Endodermal cell (in vitro differentiated cells): ENCODE results near the gene GRIK5. TPM values are rescaled to one million over a fixed set of nuclear protein-coding genes. Genes with fewer than 3 reads are reported as not detected.

Source experiments
- DNase-seq: peaks from one replicate; pipeline ENCODE4 v3.0.0-alpha.2; 2017
- H3K27ac ChIP-seq: 2 replicates; pipeline ENCODE4 v1.5.1; 2013; ENCODE audit warnings: mild to moderate bottlenecking, low read depth, low read length, moderate library complexity
- H3K27me3 ChIP-seq: 2 replicates; pipeline ENCODE4 v1.6.1; 2013; ENCODE audit warnings: mild to moderate bottlenecking, low read length, moderate library complexity; ENCODE audit not compliant: insufficient read depth, control insufficient read depth, poor library complexity, severe bottlenecking
- H3K36me3 ChIP-seq: 2 replicates; pipeline ENCODE4 v1.7.0; 2013; ENCODE audit warnings: mild to moderate bottlenecking, low read length, moderate library complexity; ENCODE audit not compliant: control insufficient read depth, insufficient read depth
- H3K4me1 ChIP-seq: one replicate; pipeline ENCODE4 v1.7.0; 2013; ENCODE audit warnings: low read length; ENCODE audit not compliant: control insufficient read depth, insufficient read depth
- H3K4me3 ChIP-seq: 2 replicates; pipeline ENCODE4 v1.5.1; 2013; ENCODE audit warnings: mild to moderate bottlenecking, low read length, moderate library complexity
- H3K9ac ChIP-seq: 2 replicates; pipeline ENCODE4 v1.6.1; 2013; ENCODE audit warnings: mild to moderate bottlenecking, low read length, moderate library complexity; ENCODE audit not compliant: poor library complexity, severe bottlenecking; ENCODE audit errors: extremely low read depth
- H3K9me3 ChIP-seq: 2 replicates; pipeline ENCODE4 v1.6.1; 2013; ENCODE audit warnings: mild to moderate bottlenecking, low read length, moderate library complexity; ENCODE audit not compliant: control insufficient read depth
- H3K27ac Mint-ChIP-seq: 2 replicates; pipeline ENCODE4 v1.8.0; 2020; ENCODE audit warnings: mixed read lengths
- H3K27me3 Mint-ChIP-seq: 2 replicates; pipeline ENCODE4 v1.8.0; 2021; ENCODE audit warnings: mild to moderate bottlenecking, mixed read lengths; ENCODE audit not compliant: insufficient read depth
- H3K36me3 Mint-ChIP-seq: 2 replicates; pipeline ENCODE4 v1.8.0; 2020; ENCODE audit warnings: low read depth, mixed read lengths
- H3K4me1 Mint-ChIP-seq: 2 replicates; pipeline ENCODE4 v1.8.0; 2020; ENCODE audit warnings: mixed read lengths
- H3K4me3 Mint-ChIP-seq: 2 replicates; pipeline ENCODE4 v1.8.0; 2020; ENCODE audit warnings: mild to moderate bottlenecking, moderate library complexity, mixed read lengths
- H3K9me3 Mint-ChIP-seq: 2 replicates; pipeline ENCODE4 v1.8.0; 2020; ENCODE audit warnings: mild to moderate bottlenecking, mixed read lengths
- WGBS, 2 experiments: methylation state at CpG; one replicate each; pipeline versions ENCODE4 v1.1.5 to v1.1.7; 2013; ENCODE audit warnings: missing lambda C conversion rate in 2 of 2, mixed read lengths in 1 of 2; ENCODE audit not compliant: insufficient coverage in 1 of 2, insufficient read length in 1 of 2; 5-methylcytosine and 5-hydroxymethylcytosine counted together
- total RNA-seq, 2 donors: library from RNA; stranded (reverse); fragmentation: NEBNext Ultra II Directional in 1 of 2; extraction: Animal tissue kit (Norgen Biotek cat#: 25700) in 1 of 2; gene quantifications; 2 replicates in 1 of 2; 3 replicates in 1 of 2; pipeline ENCODE4 v1.2.1, GENCODE V29; 2021
- TF ChIP-seq, protein P1 (sequence below): fragments of 200-600 bp; sonication (generic); conservative IDR thresholded peaks from 2 replicates; pipeline ENCODE4 v1.5.0; 2021; ENCODE audit warnings: antibody characterized with exemption, mild to moderate bottlenecking

GRIK5 gene
- total RNA-seq, 2 donors from 2014 or later: 21.6 to 38.7 TPM

DNA sequence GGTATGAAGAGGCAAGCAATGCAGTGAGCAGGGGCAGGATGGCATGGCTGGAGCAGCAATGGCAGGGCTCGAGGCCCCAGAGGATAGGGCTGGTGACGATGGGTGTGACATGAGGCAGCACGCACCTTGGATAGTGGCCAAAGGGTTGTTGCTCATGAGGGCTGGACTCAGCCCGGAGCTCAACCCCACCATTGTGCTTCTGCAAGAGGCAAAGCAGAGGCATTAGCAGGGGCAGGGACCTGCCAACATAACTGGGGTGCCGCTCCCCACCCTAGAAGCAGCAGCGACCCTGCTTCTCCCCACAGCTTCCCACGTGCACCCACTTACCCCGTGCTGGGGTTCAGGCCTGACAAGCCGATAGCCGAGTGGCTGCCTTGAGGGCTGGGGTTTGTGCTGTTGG, 21.7 kb upstream of the GRIK5 start:
- TF ChIP-seq, protein P1, sequence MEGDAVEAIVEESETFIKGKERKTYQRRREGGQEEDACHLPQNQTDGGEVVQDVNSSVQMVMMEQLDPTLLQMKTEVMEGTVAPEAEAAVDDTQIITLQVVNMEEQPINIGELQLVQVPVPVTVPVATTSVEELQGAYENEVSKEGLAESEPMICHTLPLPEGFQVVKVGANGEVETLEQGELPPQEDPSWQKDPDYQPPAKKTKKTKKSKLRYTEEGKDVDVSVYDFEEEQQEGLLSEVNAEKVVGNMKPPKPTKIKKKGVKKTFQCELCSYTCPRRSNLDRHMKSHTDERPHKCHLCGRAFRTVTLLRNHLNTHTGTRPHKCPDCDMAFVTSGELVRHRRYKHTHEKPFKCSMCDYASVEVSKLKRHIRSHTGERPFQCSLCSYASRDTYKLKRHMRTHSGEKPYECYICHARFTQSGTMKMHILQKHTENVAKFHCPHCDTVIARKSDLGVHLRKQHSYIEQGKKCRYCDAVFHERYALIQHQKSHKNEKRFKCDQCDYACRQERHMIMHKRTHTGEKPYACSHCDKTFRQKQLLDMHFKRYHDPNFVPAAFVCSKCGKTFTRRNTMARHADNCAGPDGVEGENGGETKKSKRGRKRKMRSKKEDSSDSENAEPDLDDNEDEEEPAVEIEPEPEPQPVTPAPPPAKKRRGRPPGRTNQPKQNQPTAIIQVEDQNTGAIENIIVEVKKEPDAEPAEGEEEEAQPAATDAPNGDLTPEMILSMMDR: no peak
- no peak overlapping the region for H3K4me3 Mint-ChIP-seq
- peaks cover 3% of the 10 kb centered on the region for H3K4me1 Mint-ChIP-seq
- H3K27ac Mint-ChIP-seq: no peak overlapping the region
- Histone ChIP-seq H3K36me3 (no peaks in the 10 kb centered on the region), H3K9ac (no peak overlapping the region), H3K4me1 (no peaks in the 10 kb centered on the region), H3K27me3 (no peaks in the 10 kb centered on the region), H3K9me3 (no peaks in the 10 kb centered on the region), H3K4me3 (no peak overlapping the region), H3K27ac (no peak overlapping the region)
- H3K27me3 Mint-ChIP-seq: peaks cover 17% of the 10 kb centered on the region
- DNase-seq: no peak
- 94 to 95% methylated on average over 5 to 10 of the region's 10 CpGs for WGBS, 2 experiments
- no peaks in the 10 kb centered on the region for H3K36me3 Mint-ChIP-seq
- H3K9me3 Mint-ChIP-seq: no peaks in the 10 kb centered on the region

DNA sequence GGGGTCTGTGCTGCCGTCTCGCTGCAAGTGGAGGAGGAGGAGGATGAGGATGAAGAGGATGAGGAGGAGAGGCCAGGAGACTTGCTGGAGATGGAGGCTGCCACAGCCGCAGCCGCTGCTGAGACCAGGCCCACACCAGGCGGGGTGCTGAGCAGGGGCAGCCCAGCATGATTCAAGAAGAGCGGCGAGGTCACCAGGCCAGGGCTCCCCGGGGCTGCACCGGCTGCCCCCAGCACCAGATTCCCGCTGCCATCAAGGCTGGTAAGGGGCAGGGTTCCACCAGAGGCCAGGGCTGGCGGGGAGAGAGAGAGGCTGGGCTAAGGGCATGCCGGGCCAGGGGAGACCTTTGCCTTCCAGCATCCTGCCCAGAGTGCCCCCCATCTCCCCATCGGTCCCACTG, 21.3 kb upstream of the GRIK5 start:
- H3K4me3 ChIP-seq: no peak overlapping the region
- 89 to 91% methylated on average over 4 to 12 of the region's 13 CpGs for WGBS, 2 experiments
- Mint-ChIP-seq H3K27me3 (peaks cover 15% of the 10 kb centered on the region), H3K36me3 (no peaks in the 10 kb centered on the region), H3K4me1 (peaks cover 3% of the 10 kb centered on the region), H3K27ac (no peak overlapping the region), H3K9me3 (no peaks in the 10 kb centered on the region), H3K4me3 (no peak overlapping the region)
- no peak overlapping the region for H3K9ac ChIP-seq
- no peaks in the 10 kb centered on the region for H3K36me3 ChIP-seq
- no peak overlapping the region for H3K27ac ChIP-seq
- no peaks in the 10 kb centered on the region for H3K27me3 ChIP-seq
- DNase-seq: no peak
- H3K4me1 ChIP-seq: no peaks in the 10 kb centered on the region
- TF ChIP-seq, protein P1: no peak
- no peaks in the 10 kb centered on the region for H3K9me3 ChIP-seq

DNA sequence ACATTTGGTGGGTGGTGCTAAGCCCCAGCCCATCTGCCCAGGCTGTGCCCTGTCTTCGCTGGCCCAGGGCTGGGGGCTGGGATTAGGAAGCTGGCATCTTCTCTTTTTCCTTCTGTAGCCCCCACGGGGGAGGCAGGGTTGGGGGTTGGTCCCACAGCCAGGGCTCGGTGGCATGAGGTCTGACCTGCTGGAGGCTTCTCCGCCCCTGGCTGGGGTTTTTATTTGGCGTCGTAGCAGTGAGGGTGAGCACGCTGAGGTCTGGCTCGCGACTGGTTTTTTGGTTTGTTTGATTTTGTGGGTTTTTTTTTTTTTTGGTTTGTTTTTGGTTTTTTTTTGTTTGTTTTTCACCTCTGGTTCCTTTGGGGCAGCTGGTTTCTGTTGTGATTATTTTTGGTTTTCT, 20.7 kb upstream of the GRIK5 start:
- H3K27me3 ChIP-seq: no peaks in the 10 kb centered on the region
- H3K27ac ChIP-seq: no peak overlapping the region
- Mint-ChIP-seq H3K27ac (no peak overlapping the region), H3K4me1 (peaks cover 3% of the 10 kb centered on the region), H3K9me3 (no peaks in the 10 kb centered on the region), H3K4me3 (no peak overlapping the region), H3K36me3 (no peaks in the 10 kb centered on the region), H3K27me3 (peaks cover 14% of the 10 kb centered on the region)
- H3K9me3 ChIP-seq: no peaks in the 10 kb centered on the region
- DNase-seq: no peak
- 78% methylated on average over 9 of the region's 9 CpGs; no CpG with 5 or more reads in 1 of the 2 experiments for WGBS, 2 experiments
- no peaks in the 10 kb centered on the region for H3K36me3 ChIP-seq
- H3K4me1 ChIP-seq: no peaks in the 10 kb centered on the region
- H3K9ac ChIP-seq: no peak overlapping the region
- TF ChIP-seq, protein P1: no peak
- no peak overlapping the region for H3K4me3 ChIP-seq
